Keratinocyte (primary cell): ENCODE results near the gene GBP5. TPM values are rescaled to one million over a fixed set of nuclear protein-coding genes. Genes with fewer than 3 reads are reported as not detected.

Experiments
- DNase-seq: peaks from one replicate; pipeline ENCODE4 v3.0.0-alpha.2; 2011; ENCODE audit warnings: low read depth, missing footprints, low spot score
- FAIRE-seq: peaks from 2 replicates; lab custom pipeline; 2011; peaks lifted over from hg19 to GRCh38; lab: Jason Lieb, UNC
- H2AFZ ChIP-seq: 2 replicates; pipeline ENCODE4 v1.6.0; 2012; ENCODE audit warnings: low read length, control low read depth, inconsistent platforms; ENCODE audit not compliant: control insufficient read depth
- H3K27ac ChIP-seq: 2 replicates; pipeline ENCODE4 v1.5.1; 2011; ENCODE audit warnings: low read length; ENCODE audit not compliant: control insufficient read depth, insufficient read depth
- H3K27me3 ChIP-seq: 3 replicates; pipeline ENCODE4 v1.6.0; 2011; ENCODE audit warnings: low read length; ENCODE audit not compliant: control insufficient read depth, insufficient read depth; ENCODE audit errors: extremely low read depth
- H3K36me3 ChIP-seq, 2 experiments: 2 replicates in 1 of 2; 3 replicates in 1 of 2; pipeline ENCODE4 v1.5.1; 2011; ENCODE audit warnings: low read length in 2 of 2, mild to moderate bottlenecking in 1 of 2; ENCODE audit not compliant: control insufficient read depth in 2 of 2, insufficient read depth in 2 of 2; ENCODE audit errors: extremely low read depth in 1 of 2
- H3K4me1 ChIP-seq: 3 replicates; pipeline ENCODE4 v1.5.1; 2011; ENCODE audit warnings: low read length; ENCODE audit not compliant: control insufficient read depth, insufficient read depth; ENCODE audit errors: extremely low read depth
- H3K4me2 ChIP-seq: 3 replicates; pipeline ENCODE4 v1.6.0; 2011; ENCODE audit warnings: low read depth, low read length; ENCODE audit not compliant: control insufficient read depth, insufficient read depth; ENCODE audit errors: extremely low read depth
- H3K4me3 ChIP-seq, 3 experiments: fragments of 200-600 bp in 1 of 3; sonication (generic) in 1 of 3; 2 replicates in 2 of 3; 3 replicates in 1 of 3; pipeline ENCODE4 v1.5.1; 2011 to 2016; ENCODE audit warnings: low read length in 3 of 3, mild to moderate bottlenecking in 3 of 3, control low read depth in 2 of 3, inconsistent platforms in 1 of 3, low read depth in 1 of 3, mixed read lengths in 1 of 3, mixed run types in 1 of 3, moderate library complexity in 1 of 3; ENCODE audit not compliant: control insufficient read depth in 2 of 3, insufficient read depth in 2 of 3; ENCODE audit errors: extremely low read depth in 1 of 3
- H3K79me2 ChIP-seq: 2 replicates; pipeline ENCODE4 v1.6.0; 2012; ENCODE audit warnings: low read length; ENCODE audit not compliant: control insufficient read depth, insufficient read depth
- H3K9ac ChIP-seq: 3 replicates; pipeline ENCODE4 v1.6.0; 2011; ENCODE audit warnings: low read length; ENCODE audit not compliant: control insufficient read depth, insufficient read depth; ENCODE audit errors: extremely low read depth
- H3K9me1 ChIP-seq: 3 replicates; pipeline ENCODE4 v1.6.0; 2011; ENCODE audit warnings: low read length; ENCODE audit not compliant: control insufficient read depth, insufficient read depth; ENCODE audit errors: extremely low read depth
- H3K9me3 ChIP-seq: 2 replicates; pipeline ENCODE4 v1.5.1; 2012; ENCODE audit warnings: low read depth, low read length; ENCODE audit not compliant: control insufficient read depth
- H4K20me1 ChIP-seq: 3 replicates; pipeline ENCODE4 v1.6.0; 2011; ENCODE audit warnings: low read length; ENCODE audit not compliant: control insufficient read depth, insufficient read depth; ENCODE audit errors: extremely low read depth
- EZH2 ChIP-seq: IDR thresholded peaks from one replicate; pipeline ENCODE4 v1.6.1; 2012; ENCODE audit warnings: inconsistent platforms, mild to moderate bottlenecking, low read length, moderate library complexity
- dilution Hi-C: fragments of 300-500 bp; cut with MboI; formaldehyde crosslinking; loops from one replicate; pipeline ENCODE4 v1.7.0; 2020; ENCODE audit warnings: low sequenced_read_pairs; ENCODE audit not compliant: extremely low pct_ligation_motif_present
- polyA plus RNA-seq, 5 experiments: library from polyadenylated mRNA; depleted of rRNA in 3 of 5; stranded (reverse) in 3 of 5; stranded (forward) in 1 of 5; unstranded in 1 of 5; fragments of >200 nt; gene quantifications; 1 replicate in 1 of 5; 2 replicates in 3 of 5; 3 replicates in 1 of 5; pipeline versions ENCODE4 v1.2.1 to v1.2.3, GENCODE V29; 2011 to 2012; ENCODE audit warnings: missing spikeins in 2 of 5, low read depth in 1 of 5, low replicate concordance in 1 of 5
- TF ChIP-seq, protein P1 (sequence below), 3 experiments: IDR thresholded peaks in 1 of 3; conservative IDR thresholded peaks in 1 of 3; optimal IDR thresholded peaks in 1 of 3; 2 replicates in 2 of 3; 3 replicates in 1 of 3; pipeline versions ENCODE3 to v1.5.1; 2011; ENCODE audit warnings: low read length in 3 of 3, mild to moderate bottlenecking in 3 of 3, moderate library complexity in 2 of 3, control low read depth in 1 of 3, inconsistent platforms in 1 of 3; ENCODE audit not compliant: insufficient read depth in 2 of 3; ENCODE audit errors: extremely low read depth in 1 of 3

GBP5 gene
- polyA plus RNA-seq, 1 donor (not counting 4 experiments of a cell fraction or from before 2014, with no cell fraction given) = 0.03 TPM

DNA sequence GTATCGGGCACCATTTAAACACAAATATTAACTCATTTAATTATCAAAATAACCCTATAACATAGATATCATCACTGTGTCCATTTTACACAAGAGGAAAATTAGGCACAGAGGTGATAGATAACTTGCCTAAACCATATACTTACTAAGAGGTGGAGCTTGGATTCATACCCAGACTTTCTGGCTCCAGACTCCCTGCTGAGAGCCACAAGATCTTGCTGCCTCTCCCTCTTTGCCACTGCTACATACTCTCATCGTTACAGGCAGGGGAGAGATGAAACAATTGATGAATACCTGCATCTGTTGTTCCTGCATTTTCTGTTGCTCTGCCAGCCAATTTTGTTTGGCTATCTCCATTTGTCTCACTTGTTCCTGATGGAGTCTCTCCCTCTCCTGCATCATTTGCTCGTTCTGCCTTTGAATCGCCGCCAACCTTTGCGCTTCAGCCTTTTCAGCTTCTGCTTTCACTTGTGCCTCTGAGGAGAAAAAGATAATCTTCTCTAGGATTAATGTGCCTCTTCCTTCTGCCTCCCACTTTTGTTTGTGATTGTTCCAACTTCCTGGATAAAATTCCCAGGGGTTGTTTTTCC lies 10.6 kb downstream of the GBP5 start:
- H3K9me3 ChIP-seq = no peaks in the 10 kb centered on the region
- dilution Hi-C loops = no loop called here
- no peaks in the 10 kb centered on the region for H4K20me1 ChIP-seq
- no peak for DNase-seq
- no peaks in the 10 kb centered on the region for H3K27me3 ChIP-seq
- no peak overlapping the region for H3K4me2 ChIP-seq
- no peak overlapping the region for H3K9ac ChIP-seq
- TF ChIP-seq, protein P1, sequence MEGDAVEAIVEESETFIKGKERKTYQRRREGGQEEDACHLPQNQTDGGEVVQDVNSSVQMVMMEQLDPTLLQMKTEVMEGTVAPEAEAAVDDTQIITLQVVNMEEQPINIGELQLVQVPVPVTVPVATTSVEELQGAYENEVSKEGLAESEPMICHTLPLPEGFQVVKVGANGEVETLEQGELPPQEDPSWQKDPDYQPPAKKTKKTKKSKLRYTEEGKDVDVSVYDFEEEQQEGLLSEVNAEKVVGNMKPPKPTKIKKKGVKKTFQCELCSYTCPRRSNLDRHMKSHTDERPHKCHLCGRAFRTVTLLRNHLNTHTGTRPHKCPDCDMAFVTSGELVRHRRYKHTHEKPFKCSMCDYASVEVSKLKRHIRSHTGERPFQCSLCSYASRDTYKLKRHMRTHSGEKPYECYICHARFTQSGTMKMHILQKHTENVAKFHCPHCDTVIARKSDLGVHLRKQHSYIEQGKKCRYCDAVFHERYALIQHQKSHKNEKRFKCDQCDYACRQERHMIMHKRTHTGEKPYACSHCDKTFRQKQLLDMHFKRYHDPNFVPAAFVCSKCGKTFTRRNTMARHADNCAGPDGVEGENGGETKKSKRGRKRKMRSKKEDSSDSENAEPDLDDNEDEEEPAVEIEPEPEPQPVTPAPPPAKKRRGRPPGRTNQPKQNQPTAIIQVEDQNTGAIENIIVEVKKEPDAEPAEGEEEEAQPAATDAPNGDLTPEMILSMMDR (optimal IDR thresholded peaks at IDR 0.05 in 1 of 3, IDR thresholded peaks at IDR 0.05 in 1 of 3, conservative IDR thresholded peaks at IDR 0.05 in 1 of 3; ENCODE audit: extremely low read depth in 1 of 3, insufficient read depth in 2 of 3, low read length in 3 of 3) = no peak
- no peak for TF ChIP-seq EZH2
- H2AFZ ChIP-seq = no peak overlapping the region
- H3K79me2 ChIP-seq = no peaks in the 10 kb centered on the region
- no peak for FAIRE-seq
- H3K36me3 ChIP-seq = no peaks in the 10 kb centered on the region
- H3K27ac ChIP-seq = no peak overlapping the region
- no peak overlapping the region for H3K4me3 ChIP-seq
- H3K9me1 ChIP-seq = no peaks in the 10 kb centered on the region
- H3K4me1 ChIP-seq = no peaks in the 10 kb centered on the region

DNA sequence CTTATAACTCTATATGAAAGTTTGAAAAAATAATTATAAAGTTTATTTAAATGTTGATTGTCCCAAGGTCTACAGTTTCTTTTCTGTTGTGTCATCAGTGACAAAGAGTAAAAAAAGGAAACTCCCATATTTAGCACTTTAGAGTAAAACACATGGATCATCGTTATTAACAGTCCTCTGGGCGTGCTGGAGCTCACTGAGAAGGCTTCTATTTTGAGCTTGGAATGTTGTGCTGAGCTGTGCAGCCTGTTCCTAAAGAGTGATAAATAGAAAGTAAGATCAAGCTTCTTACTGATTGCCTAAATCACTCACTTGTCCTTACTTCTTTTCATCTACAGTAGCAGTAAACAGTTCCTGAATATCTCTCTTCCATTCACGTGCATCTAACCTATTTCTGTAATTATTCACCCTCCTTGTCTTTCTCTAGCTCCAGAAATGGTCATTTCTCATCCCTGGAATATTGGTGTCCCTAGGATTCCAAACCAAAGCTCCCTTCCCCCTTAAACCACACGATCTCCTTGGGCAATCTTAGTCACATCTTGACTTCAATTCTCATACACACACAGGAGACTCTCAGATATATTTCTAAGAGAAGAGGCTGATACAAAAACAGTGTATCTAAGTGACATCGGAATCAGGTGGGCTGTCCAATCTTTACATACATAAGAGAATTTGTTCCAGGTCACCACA lies 11.9 kb downstream of the GBP5 start:
- dilution Hi-C loops = no loop called here
- Histone ChIP-seq H3K36me3 (no peaks in the 10 kb centered on the region), H3K4me2 (no peak overlapping the region), H2AFZ (no peak overlapping the region), H3K9me1 (no peaks in the 10 kb centered on the region), H3K9me3 (no peaks in the 10 kb centered on the region), H3K9ac (no peak overlapping the region), H3K4me1 (no peaks in the 10 kb centered on the region), H3K4me3 (no peak overlapping the region), H3K27ac (no peak overlapping the region), H3K79me2 (no peaks in the 10 kb centered on the region), H4K20me1 (no peaks in the 10 kb centered on the region), H3K27me3 (no peaks in the 10 kb centered on the region)
- no peak for DNase-seq
- TF ChIP-seq, protein P1 (optimal IDR thresholded peaks at IDR 0.05 in 1 of 3, IDR thresholded peaks at IDR 0.05 in 1 of 3, conservative IDR thresholded peaks at IDR 0.05 in 1 of 3; ENCODE audit: extremely low read depth in 1 of 3, insufficient read depth in 2 of 3, low read length in 3 of 3) = no peak
- TF ChIP-seq EZH2 = no peak
- no peak for FAIRE-seq
